NCI-H524 treated with DMSO at 0.1 percent for 48 hours (cell line): Measurements from ENCODE around the gene ZNF655.
A peak's percentile ranks its signal among the peaks of the same experiment; 100 is the strongest.
"Not testable (repeated sequence)": the region's sequence is repeated elsewhere in the genome, so short reads cannot be mapped to it uniquely, and the experiment has no call there.

Source experiments
- DNase-seq: peaks from one replicate; lab custom pipeline; 2025; lab: John Stamatoyannopoulos, UW

ZNF655 gene

DNA sequence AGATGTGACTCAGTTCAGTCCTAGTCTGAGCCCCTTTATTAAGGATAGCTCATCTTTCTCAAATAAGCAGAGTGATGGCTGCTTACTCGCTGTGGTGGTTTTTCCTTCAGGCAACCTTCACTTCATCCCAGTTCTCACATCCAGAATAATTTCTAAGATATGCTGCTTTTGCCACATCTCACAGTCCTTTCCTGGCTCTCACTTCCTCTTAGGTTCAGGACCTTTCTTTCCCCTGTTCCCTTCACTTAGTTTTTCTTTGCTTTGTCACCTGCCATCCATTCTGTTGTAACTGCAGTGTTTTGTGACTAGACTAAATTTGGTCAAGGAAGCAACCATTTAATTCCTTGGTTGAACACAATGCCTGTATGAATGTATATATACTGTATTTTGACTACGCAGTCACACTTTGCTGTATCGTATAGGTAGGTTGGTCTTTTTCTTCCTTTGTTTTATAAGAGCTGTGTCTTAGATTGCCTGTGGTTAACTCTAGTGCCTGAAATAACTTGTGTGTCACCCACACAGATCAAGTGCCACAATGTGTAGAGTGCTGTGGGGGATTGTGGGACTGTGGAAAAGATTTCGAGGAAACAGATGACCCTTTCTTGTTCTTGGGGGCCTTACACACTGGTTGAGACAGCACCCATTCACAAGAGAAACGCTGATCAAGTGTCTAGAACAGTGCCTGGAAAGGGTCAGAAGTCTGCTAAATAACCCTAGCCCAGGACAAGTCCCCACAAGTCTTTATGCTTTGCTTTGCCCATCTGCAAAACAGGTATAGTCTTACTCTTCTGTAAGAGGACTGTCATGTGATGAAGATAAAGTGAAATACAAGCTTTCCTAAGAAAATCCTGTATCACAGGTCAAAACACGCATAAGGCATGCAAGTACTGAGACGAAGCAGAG, 2.6 kb downstream of the ZNF655 start:
- DNase-seq, result no peak

DNA sequence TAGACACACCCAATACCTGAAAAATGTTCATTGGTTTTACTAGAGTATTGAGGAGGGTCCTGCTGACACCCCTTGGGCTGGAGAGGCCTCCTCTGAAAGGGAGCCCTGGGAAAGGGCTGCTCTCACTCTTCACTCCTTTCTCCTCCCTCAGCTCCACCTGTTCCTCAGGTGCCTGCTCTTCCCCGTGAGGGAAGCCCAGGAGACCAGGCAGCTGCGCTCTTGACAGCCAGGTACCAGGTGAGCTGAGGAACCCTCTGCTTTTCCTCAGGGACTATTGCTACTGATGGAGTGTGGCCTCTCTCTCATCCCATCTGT, 3.3 kb downstream of the ZNF655 start:
- DNase-seq, result no peak

DNA sequence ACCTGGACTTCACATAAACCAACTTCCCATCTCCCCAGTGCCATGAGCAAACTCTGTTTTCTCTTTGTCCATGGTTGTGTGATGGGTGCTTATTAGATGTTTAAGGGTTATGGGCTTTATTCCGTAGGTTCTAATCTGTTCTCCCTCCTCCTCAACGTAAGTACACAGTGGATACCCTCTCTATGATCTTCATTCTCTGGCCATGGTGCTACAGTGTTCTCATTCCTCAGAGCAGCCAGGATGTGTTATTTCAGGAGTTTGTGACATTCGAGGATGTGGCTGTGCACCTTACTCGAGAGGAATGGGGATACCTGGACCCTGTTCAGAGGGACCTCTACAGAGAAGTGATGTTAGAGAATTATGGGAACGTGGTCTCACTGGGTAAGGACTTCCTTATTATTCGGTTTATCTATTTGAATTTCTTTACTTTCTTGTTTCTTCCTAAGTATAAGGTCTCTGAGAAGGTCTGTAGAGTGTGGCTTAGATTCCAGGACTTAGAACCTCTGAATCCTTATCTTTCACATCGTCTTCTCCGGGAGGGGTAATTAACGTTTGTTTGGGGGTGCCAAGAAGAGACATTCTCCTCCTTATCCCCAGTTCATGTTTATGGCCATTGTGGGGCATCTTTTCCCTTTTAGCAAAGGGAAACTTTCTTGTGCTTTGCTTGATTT, 3.8 kb downstream of the ZNF655 start:
- DNase-seq, result no peak

DNA sequence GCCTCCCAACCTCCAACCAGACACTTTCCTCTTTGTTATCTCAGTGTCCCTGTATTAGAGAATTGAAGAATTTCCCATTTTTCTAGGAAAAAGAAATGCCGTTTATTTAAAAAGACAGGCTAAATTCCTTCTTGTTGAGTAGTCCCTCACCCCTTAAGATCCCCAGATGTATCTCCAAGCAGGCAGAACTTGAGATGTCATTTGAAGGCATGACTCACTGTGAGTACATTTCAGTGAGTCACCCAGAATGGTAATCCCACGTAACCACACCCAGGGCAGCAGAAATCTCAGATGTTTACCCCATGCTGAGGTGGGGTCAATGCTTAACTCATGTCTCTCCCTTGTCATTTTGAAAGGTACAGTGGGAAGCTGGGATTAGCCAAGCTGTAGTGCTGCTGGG, 4.4 kb downstream of the ZNF655 start:
- DNase-seq, result no peak

DNA sequence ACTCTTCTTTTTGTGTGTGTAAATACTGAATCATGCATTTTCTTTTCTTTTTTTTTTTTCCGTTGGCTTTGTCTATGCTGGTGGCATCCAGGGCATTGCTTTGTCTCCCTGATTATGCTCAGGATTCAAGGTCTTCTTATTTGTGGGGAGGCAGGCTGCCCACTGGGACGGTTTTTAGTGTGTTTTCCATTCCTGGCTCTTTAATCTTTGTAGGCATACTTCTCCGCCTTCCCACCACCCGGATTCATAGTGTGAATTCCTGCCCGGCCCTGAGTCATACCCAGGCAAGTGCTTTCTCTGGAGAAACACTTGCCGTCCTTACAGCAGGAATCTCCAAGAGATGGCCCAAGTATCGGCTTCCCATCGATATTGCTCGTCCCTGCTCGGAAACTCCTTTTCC, 5.2 kb downstream of the ZNF655 start:
- DNase-seq, result no peak

DNA sequence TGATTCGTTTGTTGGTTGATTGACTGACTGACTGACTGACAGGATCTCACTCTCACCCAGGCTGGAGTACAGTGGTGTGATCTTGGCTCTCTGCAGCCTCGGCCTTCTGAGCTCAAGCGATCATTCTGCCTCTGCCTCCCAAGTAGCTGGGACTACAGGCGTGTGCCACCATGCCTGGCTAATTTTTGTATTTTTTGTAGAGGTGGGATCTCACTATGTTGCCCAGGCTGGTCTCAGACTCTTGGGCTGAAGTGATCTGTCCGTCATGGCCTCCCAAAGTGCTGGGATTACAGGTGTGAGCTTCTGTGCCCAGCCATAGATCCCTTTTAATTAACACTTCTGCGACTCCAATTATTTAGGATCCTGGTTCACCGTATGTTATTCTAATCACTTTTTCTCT, 10.3 kb downstream of the ZNF655 start:
- DNase-seq, result not testable (repeated sequence)

DNA sequence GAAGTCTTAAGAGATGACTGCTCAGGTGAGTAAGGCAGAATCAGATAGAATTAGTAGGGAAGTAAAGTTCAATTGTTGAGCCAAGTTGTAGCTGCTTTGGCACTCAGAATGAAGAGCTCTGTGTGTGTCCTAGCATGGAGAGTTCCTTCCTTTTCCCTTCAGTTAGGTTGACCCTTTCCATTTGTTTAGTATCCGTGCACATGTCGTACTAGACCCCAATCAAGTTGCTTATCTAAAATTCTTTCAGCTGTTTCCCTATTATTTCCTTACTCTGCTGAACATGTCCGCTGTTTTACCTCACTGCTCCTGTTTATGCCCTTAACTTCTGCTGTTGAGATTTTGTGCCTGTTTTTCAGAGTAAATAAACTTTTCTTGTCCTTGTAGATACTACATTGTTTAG, 13.3 kb downstream of the ZNF655 start:
- no peak for DNase-seq

DNA sequence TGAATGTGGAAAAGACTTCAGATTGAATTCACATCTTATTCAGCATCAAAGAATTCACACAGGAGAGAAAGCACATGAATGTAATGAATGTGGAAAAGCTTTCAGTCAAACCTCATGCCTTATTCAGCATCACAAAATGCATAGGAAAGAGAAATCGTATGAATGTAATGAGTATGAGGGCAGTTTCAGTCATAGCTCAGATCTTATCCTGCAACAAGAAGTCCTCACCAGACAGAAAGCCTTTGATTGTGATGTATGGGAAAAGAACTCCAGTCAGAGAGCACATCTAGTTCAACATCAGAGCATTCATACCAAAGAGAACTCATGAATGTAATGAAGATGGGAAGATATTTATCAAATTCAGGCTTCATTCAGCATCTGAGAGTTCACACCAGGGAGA, 14.8 kb downstream of the ZNF655 start:
- no peak for DNase-seq

DNA sequence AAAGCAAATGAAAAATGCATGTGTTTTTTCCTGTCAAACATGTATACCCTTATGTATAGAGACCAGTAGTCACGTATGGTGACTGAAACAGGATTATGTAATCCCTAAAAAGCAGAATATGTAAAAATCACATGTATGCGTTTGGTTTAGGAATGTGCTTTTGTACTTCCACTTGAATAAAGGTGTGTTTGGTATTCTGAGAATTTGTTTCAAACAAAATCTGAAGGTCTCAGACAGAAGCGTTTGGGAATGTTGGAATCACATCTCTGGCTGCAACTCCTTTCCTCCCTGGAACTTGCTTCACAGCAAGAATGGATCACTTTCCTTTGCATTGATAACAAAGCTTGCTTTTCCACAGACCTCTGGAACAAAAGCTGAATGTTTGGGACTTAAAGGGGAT, 17.8 kb downstream of the ZNF655 start:
- DNase-seq, result no peak

DNA sequence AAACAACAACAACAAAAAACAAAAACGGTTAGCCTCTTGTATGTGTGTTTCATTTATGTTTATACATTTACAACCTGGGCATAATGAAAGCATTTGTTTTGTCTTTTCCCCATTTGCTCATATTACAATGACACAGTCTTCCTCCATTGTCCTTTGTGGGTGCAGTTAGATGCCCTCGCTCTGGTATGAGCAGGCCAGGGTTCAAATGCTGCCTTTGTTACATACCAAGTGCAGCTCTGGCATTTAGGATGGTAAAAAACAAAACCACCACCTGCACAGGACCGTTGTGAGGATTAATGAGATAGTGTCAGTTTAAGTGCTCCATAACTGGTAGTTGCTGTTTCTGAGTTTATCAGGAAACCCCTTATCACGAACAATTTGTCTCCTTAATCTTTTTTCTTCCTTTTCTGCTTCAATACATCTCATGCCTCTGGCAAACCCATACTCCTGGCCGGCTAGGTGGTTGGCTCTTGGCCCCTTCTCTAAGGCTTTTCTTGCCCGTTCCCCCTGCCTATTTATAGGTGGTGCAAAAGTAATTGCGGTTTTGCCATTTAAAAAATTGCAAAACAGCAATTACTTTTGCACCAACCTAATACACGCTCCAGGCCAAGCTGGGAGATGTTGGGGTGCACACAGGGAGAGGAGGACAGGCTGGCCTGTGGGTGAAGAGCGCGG, 21.0 kb downstream of the ZNF655 start:
- no peak for DNase-seq

DNA sequence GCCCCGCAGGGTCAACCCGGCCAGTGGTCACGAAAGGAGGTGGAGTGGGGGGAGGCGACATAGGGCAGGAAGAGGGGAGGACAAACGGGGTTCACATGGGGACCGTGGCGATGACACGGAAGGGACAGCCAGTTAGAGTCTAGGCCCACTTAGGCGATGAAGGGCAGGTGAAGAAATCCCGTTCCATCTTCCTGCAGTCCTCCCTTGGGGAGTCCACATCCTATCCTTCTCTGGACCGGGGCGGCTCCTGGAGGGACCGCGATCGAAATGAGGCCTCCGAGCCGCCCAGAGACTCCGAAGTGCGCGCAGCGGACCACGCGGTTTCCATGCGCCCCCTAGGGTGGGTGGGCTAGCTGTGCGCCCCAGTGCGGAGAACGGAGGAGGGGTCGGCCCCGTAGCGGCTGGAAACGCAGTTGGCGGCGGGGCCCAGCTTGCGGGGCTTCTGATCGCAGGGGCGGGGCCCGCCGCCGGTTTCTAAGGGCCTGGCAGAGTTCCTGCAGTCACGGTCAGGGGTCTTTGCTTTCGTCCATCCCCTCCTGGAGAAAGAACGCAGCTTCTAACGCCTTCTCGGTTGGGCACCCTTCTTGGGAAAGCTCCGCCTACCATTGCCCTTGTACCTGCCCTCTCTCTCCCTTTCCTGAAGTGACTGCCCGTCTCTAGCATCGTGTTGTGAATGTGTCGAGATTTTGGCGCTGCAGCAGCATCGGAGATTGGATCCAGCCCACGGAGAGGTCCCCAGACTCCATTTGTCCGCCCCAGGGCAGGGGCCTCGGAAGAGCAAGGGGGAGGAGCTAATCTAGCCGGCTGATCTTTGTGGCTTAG, 21.7 kb downstream of the ZNF655 start:
- peak; percentile 17 for DNase-seq

DNA sequence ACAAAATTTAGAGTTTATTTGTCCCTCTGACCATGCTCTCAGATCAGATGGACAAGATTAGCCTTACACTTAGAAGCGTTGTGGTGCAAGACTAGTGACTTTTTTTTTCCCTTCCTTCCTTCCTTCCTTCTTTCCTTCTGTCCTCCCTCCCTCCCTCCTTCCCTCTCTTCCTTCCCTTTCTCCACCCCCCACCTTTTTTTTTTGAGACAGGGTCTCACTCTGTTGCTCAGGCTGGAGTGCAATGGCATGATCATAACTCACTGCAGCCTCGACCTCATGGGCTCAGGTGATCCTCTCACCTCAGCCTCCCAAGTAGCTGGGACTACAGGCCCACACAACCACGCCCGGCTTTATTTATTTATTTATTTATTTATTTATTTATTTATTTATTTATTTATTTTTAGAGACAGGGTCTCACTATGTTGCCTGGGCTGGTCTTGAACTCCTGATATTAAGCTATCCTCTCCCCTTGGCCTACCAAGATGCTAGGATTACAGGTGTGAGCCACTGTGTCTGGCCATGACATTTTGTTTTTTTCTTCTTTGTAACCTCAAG, 22.4 kb downstream of the ZNF655 start:
- not testable (repeated sequence) for DNase-seq

DNA sequence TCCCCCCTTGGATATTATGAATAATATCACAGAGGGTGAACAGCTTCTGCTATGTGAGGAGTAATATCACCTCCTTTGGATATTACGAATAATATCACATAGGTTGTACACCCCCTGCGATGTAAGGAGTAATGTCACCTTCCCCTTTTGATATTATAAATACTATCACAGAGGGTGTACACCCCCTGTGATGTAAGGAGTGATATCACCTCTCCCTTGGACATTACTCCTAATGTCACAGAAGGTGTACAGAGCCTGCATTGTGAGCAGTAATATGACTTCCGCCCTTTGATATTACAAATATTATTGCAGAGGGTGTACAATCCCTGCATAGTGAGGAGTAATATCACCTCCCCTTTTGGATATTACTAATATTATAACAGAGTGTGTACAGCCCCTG, 30.4 kb downstream of the ZNF655 start:
- no peak for DNase-seq

DNA sequence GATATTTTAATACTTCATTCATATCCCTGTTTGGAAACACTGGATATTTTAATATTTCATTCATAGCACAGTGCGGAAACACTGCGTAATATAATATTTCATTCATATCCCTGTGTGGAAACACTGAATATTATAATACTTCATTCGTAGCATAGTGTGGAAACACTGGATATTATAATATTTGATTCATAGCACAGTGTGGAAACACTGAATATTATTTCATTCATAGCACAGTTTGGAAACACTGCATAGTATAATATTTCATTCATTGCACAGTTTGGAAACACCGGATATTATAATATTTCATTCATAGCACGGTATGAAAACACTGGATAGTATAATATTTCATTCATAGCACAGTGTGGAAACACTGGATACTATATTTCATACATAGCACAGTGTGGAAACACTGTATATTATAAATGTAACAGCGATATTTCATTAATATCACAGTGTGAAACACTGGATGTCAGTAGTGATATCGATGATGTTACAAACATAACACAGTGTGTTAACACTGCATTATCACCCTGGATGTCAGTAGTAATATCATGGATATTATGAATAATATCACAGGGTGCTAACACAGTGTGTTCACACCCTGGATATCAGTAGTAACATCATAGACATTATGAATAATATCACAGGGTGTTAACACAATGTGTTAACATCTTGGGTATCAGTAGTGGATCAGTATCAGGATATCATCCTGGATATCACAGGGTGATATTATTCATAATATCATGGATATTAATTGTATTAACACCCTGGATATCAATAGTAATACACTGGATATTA, 36.7 kb downstream of the ZNF655 start:
- DNase-seq, result no peak

DNA sequence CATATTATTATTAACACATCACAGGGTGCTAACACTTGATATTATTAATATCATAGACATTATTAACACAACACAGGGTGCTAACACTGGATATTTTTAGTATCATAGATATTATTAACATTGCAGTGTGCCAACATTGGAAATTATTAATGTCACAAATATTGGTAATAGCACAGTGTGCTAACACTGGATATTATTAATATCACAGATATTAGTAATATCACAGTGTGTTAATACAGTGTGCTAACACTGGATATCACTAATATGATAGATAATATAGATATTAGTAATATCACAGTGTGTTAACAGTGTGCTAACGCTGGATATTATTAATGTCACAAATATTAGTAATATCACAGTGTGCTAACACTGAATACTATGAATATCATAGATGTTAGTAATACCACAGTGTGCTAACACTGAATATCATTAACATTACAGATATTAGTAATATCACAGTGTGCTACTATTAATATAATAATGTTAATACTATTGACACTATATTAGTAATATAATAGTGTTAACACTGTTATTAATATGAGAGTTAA, 38.0 kb downstream of the ZNF655 start:
- no peak for DNase-seq

DNA sequence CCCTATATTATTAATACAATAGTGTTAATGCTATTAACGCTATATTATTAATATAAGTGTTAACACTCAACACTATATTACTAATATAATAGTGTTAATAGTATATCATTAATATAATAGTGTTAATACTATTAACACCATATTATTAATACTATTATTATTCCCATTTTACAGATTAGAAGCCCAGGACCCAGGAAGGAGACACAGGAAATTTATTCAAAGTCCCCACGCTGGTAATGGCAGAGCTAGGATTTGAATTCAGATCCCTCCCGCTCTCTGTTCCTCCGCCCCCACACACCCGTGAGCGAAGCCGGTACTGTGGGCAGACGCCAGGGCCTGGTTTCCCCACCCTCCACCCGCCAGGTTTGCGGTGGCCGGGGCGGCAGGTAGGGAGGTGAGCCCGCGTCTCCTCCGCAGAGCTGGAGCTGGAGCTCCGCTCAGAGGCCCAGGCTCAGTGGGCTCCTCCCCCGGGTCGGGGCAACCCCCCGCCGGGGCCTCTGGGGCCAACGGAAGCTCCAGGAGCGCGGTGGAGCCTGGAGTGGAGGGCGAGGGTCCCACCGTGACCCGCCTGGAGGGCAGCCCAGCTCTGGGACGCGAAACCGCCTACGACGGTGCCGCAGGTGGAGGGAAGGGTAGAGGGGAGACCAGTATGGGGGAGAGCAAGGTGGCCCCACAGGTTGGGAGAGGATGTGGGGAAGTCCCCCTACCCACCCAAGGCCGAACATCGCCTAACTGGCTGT, 39.5 kb downstream of the ZNF655 start, which contains the start of gene TMEM225B:
TMEM225B (plus strand) TSS at position 506 of the 740 bp plus-strand sequence. CDS start 6,122 bp downstream, outside the sequence.
- DNase-seq, result no peak

DNA sequence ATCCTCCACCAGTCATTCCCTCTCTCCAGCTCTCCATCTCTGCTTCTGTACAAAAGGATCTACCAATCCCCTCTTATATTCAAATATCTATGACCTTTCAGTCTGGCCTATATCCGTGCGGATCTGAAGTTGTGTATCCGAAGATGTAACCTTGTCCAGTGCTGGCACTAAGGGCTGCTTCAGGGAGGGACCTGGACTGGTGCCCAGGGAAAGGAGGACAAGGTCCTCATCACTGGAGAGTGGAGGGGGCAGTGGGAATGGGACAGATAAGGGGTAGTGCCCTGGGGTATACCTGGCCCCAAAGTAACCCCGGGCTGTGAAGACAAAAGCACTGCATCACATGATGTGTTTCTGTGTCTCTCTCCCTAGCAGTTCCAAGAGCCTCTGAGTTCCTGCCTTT, 41.4 kb downstream of the ZNF655 start:
- DNase-seq, result no peak

DNA sequence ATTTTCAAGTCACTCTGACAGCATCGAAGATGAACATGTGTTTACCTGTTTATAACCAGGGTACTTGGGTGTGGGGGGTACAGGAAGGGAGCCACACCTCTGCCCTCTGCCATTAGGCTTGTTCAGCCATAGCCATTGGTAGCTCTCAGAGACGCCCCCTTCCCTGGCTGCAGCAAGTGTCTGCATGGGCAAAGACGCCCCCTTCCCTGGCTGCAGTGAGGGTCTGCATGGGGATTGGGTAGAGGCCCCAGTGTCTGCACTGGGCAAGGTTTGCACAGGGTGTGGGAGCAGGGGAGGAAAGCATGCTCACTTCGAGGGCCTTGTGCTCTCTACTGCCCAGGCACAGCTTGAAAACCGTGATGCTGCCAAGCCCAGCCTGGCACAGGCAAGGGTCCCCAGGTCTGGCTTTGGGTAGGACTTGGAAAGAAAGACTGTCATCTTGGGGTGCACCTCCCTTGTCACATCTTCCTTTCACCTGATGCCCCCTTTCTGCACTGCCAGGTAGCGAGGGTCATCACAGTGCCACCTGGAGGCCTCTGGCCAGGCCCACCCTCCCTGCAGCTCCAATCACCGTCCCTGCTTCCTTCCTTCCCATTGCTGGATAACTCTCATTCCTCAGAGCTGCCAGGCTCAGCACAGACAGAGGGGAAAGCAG, 43.3 kb downstream of the ZNF655 start:
- no peak for DNase-seq

DNA sequence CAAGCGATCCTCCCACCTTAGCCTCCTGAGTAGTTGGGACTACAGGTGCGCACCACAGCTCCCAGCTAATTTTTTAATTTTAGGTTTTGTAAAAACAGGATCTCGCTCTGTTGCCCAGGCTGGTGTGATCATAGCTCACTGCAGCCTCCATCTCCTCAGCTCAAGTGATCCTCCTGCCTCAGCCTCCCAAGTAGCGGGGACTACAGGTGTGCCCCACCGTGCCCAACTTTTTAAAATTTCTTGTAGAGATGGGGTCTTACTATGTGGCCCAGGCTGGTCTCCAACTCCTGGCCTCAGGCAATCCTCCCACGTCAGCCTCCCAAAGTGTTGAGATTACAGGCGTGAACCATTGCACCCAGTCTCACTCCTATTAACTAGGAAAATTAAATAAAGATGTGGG, 47.1 kb downstream of the ZNF655 start:
- DNase-seq, result no peak
